ENCODE results near the gene GAB3.
A peak's percentile ranks its signal among the peaks of the same experiment; 100 is the strongest.

GAB3 gene, protein sequence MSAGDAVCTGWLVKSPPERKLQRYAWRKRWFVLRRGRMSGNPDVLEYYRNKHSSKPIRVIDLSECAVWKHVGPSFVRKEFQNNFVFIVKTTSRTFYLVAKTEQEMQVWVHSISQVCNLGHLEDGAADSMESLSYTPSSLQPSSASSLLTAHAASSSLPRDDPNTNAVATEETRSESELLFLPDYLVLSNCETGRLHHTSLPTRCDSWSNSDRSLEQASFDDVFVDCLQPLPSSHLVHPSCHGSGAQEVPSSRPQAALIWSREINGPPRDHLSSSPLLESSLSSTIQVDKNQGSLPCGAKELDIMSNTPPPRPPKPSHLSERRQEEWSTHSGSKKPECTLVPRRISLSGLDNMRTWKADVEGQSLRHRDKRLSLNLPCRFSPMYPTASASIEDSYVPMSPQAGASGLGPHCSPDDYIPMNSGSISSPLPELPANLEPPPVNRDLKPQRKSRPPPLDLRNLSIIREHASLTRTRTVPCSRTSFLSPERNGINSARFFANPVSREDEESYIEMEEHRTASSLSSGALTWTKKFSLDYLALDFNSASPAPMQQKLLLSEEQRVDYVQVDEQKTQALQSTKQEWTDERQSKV

DNA sequence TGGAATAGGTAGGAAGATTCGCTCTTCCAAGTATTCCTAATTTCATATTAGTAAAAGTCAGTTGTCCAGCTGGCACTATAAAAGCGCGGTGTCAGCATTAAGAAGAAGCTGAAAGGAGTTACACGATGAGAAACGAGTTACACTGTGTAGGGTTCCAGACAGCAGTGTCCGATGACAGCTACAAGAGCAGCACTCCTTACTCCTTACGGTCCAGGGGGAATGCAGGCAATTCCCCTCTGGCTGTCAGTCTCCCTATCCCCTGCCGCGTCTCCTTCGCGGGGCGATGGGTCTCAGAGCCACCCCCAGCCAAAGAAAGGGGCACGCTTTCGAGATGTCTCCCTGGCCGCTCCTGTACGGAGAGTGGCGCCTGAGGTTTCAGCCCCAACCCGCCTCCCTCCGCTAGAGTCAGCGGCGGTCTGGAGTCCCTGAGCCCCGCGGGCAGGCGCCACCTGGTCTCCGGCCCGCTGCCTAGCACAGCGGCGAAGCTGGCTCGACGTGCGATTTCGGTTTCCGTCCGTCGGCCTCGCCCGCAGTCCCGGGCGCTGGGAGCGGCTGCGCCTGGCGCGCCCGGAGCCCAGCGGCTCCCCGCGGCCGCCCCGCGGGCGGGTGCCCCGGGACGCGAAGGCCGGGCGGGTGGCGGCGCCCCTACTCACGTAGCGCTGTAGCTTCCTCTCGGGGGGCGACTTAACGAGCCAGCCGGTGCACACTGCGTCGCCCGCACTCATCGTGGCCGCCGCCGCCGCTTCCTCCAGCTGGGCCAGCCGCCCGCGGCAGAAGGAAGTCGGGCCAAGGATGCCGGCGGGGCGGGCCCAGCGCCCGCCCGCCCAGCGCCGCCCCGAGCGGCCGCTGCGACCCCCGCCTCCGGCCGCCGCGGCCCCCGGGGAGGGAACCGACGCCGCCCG lies at the start of gene GAB3:
GAB3 (minus strand) TSS at position 777 of the 902 bp plus-strand sequence; CDS start at position 725, 52 bp downstream.
- peak; percentile 37 for DNase-seq

DNA sequence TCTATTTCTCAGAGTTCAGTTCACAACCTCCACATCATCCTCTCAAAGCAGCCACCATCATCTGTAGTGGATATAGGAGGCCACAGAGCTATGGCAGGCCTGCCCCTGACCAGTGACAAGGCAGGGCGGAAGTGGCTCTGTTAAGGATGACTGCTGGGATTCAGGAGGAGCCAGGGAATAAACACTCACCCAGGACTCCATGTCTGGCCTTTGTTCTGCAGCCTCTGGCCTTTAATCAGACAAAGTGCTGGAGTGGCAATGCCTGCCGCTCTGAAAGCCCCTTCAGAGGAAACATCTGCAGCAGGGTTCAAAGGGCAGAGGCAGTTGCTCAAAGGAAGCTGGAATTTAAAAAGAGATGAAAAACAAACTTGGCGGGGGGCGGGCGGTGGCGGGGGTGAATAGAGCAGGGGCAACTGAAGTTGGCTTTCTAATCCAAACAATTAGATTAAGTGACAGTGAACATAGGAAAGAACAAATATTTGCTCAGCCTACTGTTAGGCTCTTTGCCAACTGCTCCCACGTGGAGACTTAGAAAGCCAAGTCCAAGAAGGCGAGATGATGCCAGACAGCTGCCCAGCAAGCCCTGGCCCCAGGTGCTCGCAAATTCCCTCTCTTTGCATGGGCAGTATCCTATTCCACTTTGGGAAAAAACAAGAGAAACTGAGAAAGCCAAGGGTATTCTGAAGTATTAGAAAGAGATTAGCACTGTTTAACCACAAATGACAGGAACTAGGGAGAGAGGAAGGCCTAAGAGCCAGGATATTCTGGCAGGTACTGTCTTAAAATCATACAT lies 48.9 kb upstream of the GAB3 start:
- no peak for DNase-seq

DNA sequence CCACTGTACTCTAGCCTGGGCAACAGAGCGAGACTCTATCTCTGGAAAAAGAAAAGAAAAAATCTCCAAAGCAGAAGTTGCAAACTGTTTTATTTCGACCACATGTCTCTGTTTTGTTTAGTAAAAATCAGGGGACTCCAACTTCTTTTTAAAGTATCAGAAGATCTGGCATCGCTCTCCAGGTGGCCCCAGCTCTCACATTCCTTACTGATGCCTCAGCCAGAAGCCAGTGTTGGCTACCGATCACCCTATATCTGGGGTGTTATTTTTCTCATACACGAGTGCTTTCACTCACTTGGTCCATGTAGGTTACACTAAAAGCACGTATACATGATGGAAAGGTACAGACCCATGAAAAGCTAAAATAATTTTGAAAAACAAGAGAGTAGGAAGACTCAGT lies 46.1 kb upstream of the GAB3 start:
- no peak for DNase-seq

DNA sequence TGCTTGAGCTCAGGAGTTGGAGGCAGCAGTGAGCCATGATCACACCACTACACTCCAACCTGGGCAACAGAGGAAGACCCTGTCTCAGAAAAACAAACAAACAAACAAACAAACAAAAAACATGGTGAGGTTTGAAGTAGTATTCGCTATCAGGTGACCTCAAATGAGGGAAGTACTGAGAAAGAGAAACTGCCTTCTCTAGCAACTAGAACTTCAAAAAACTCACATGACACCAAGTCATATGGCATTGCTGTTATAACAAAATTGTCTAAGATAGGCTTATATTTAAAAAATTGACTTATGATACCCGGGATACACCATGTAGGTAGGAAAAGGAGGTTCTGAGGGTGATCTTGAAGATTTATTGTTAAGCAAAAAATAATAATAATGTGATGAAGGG lies 44.1 kb upstream of the GAB3 start:
- no peak for DNase-seq

DNA sequence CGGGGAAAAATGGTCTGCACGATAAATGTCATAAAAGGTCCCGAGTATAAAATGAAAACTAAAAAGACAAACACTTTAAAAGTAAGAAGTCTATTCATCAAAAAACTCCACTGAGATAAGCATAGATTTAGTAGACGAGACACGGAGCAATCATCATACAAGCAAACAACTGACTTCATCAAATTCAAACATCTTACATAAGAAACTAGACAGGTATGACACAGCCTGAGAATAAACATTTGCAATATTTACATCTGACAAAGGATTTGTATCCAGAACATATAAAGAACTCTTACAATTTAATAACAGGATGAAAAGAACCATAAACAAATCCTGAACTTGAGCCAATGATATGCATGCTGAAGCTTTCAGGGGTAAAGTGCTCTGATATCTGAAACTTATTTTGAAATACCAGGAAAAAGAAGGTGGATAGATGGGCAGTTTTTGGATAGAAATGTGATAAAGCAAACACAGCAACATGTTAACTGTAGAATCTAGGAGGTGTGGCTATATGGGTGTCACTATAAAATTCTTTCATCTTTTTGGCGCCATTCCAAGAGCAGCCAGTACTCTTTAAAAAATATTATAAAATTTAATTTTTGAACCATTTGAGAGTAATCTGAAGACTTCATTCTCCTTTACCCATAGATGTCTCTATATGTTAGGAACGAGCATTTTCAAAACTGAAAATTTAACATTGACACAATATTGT lies 42.4 kb upstream of the GAB3 start:
- no peak for DNase-seq

DNA sequence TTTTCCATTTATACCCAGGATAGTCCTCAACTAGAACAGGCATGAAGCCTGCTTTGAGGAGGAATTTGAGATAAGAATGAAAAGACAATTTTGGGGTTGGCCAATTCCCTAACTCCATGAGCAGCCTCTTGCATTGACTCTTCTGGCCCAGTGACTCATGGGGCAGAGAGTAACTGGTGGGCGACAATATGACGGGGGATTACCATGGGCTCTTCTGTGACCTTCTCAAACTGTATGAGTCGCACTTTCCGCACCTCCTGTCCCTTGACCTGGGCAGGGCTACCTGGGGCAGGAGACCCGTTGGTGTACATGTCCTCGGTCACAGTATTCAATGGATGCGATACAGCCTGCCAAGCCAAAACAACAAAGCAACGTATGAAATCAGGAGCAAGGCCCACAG lies 41.1 kb upstream of the GAB3 start:
- no peak for DNase-seq

DNA sequence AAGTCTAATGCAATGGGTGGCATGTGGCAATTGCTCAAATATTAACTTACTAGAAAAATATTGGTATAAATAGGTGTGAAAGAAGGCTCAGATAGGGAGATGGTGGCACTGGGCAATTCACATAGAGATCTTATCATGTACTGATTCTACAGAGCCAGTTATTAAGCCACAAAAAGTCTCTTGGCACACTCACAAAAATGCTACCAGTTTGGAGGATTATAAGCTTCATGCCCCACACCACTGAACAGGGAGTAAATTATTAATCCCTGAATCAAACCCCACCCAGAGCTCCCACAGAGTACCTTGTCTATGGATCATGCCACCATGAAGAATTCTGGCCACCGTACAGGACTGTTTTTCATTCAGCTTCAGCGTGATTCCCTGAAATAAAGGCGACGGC lies 40.6 kb upstream of the GAB3 start:
- no peak for DNase-seq

DNA sequence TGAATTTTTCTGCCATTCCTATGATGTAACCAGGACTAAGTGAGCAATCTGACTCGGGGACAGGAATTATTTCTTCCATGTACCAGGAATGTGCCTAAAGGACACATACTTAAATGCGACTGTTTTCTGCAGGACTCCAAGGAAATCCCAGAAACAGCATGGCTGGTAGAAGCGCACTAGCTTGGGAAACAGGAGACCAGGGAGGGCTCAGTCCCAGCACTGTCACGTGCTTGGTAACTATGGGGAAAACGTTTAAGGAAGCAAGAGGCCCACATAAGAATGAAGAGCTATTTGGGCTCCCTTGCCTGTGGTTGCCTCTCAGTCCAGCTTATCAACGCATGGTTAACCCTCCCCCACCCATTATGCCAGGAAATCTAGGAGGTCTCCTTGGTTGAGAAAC lies 34.8 kb upstream of the GAB3 start:
- DNase-seq, result no peak

DNA sequence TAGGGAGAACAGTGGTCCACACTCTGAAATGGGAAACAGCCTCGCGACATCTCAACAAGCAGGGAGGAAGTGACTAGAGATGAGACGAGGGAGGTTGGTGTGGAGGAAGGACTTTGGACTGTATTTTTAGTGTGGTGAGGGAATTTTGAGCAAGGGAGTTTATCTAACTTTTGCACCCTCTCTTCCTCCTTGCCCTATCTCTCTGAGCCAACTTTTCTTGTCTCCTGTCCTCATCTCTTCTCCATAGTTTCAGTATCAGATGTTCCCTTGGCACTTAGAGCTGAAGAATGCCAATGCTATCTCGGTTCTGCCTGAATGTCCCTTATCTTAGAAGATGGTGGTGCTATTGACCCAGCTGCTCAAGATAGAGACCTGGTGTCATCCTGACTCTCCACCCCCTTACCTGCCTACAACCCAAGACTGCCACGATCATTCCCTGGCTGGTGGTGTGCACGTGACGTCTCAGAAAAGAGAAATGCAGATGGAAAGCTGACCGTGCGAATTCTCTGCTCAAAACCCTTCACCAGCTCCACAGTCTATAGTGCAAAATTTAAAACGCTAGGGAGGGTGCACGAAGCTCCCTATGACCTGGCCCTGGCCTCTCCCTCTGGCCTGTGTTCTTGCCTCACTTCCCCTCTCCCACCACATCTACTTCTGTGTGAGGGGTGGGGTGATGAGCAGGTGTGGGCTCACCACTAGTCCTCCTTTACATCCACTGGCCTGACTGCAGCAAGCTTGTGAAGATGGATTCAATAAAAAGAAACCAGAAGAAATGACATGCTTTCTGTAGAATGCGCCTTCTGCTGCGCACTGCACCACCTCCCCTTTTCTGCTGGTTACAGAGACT lies 33.5 kb upstream of the GAB3 start:
- no peak for DNase-seq

DNA sequence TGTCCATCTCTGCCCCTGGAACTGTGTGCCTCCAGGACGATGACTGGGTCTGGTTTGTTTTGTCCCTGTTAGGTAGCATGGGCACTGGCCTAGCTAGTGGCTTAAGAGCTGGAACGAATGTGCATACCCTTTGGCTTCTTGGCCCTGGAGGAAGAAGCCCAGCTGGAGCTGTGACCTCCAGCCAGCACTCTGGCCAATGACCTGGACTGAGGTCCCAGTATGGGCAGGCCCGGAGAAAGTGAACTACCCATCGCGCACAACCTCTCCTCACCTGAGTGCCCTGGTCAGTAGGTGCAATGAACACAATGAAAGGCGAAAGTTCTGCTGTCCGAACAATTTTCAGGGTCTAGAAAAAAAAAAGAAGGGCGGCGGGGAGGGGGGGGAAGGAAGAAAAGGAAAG lies 30.1 kb upstream of the GAB3 start:
- DNase-seq, result no peak

DNA sequence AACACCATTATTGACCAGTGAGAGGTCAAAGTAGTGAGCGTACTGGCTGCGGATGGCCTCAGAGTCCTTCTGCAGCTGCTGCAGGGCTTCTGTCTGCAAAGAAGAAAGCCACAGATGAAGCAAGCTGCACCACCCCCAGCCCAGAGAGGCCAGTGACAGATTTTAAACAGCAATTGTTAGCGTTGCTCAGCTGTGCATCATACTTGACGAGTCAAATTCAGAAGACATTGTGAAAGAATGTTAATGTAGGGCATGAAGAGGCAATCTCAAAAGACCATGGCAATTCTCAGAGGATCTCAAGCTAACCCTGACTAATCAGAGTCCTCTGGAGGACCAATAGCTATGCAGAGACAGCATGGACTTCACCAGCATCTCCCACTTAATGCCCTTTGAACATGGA lies 28.4 kb upstream of the GAB3 start:
- DNase-seq, result no peak

DNA sequence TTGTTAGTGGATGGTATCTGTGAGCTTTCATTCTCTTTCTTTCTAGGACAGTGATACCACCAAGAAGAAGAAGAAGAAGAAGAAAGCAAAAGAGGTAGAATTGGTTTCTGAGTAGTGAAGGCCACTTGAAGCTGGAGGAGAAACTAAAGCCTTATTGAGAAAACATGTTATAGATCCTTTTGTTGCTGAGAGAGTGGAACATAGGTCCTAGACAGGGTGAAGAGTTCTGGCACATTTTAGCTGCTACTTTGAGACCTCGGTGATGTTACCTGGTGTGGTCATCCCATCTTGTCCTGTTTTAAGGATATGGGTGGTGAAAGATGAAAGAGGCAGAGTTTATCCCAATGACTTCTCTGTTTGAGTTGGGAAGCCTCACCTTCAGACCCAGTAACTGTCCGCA lies 25.9 kb upstream of the GAB3 start:
- no peak for DNase-seq

DNA sequence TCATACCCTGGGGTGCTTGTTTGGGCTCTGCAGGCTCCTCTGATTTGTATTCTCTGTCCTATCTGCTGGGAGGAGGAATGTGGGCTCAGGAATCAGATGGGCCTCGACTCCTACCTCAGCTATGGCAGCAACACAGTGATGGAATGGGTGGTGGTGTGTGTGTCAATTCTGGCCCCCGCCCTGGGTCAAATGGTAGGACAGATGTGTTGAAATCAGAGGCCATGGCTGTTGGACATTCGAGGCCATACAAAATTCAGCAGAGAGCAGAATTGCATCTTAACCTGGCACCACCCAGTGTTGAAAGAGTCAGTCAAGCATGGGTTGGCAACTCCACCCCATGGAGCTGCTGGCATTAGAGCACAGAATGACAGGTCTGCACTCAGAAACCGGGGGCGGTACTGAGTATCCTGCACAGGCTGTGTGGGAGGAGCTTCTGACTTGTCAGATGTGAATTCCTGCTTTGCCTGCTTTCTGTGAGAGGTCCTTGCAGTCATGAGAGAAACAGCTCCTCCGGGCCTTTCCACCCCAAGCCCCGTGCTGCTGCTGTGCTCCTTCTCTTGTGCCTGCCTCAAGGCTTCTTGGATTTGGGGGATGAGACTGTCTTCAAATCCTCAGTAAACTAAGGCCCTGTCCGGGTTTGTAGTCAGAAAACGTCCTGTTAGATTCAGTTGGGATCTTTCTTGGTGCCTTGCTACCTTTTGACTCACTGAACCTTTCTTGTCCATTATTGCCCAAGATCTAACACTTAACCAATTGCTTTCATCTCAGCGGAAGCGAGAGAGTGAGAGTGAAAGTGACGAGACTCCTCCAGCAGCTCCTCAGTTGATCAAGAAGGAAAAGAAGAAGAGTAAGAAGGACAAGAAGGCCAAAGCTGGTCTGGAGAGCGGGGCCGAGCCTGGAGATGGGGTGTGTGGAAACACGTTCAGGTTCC lies 24.8 kb upstream of the GAB3 start:
- DNase-seq, result peak; percentile 36

DNA sequence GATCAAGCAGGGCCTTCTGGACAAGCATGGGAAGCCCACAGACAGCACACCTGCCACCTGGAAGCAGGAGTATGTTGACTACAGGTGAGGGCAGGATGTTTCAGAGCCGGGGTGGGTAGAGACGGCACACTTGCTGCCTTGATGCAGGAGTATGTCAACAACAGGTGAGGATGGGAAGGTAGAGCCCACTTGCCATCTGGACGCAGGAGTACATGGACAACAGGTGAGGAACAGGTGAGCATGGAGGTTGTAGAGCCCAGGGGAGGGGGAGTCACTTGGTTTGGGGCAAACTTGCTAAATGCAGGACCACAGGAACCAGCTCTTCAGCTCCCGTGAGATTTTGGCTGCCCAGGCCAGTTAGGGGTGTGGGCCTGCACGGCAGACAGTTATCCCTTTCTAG lies 23.7 kb upstream of the GAB3 start:
- DNase-seq, result no peak

DNA sequence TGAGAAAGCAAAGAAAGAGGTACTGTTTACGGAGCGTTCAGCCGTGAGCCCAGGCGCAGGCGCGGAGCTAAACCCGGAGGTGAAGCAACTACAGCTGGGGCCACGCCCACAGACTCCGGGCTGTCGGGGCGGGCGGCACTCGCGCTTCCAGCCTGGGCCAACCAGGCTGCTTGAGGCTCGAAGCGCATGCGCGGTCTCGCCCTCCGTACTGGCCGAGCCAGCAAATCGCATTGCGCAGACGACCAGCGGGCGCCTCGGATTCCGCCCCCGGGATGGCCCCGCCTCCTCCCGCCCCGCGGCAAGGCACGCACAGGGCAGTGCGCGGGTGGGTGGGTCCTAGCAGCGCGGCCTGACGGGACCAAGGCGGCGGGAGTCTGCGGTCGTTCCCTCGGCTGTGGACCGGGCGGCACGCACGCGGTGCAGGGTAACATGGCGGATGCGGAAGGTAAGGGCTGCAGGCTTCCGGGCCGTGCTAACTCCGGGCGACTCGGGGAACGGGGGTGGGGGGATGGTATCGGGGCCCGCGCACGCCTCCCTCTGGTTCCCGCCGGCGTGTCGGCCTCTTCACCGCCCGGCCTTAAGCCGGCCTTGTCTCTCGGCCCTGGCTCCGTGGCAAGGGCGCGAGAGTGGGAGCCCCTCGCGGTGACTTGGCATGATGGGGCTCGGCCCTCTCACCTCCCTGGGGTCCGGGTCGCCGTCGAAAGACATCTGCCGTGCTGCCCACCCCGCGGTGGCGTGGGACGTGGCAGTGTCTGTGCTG lies 11.8 kb upstream of the GAB3 start, which contains the start of gene DKC1:
DKC1 (plus strand) TSS at position 328 of the 760 bp plus-strand sequence; CDS start at position 430, 102 bp downstream.
- peak; percentile 95 for DNase-seq

DNA sequence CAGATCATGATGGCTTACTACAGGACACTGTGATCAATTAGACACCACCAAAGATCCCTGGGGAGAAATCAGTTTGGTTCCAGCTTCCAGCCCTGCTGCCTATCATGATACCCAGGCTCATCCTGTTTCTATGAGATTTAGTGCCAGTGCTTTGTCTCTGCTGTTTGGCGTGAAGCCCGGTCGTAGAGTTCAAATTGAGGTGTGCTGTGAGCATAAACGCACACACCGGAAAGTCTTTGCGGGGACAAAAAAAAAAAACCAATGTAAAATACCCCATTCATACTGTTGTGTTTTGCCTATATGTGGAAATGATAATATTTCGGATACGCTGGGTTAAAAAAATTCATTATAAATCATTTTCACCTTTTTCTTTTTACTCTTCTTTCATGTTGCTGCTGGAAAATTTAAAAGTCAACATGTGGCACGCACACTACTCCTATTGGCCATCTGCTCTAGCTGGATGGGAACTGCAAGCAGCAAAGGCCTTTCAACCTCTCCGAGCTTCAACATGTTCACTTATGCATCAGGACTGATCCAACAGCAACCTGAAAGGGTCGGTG lies 11.2 kb upstream of the GAB3 start:
- DNase-seq, result no peak

DNA sequence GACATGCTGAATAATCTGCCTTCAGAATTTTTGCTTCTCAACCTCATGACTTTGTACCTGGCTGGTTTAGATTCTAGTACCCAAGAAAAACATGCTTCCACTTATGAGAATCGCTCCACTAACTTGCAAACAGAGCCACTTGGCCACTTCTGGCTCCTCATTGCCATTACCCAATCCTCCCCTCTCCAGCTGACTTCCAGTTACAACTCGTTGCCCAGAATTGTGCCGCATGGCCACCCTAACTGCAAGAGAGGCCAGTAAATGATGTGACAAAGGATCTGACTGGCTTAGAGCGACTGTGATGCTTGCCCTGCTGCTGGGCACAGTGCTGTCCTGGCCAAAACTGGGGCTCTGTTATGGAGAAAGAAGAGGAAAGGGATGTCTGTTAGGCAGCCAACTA lies 7.8 kb upstream of the GAB3 start:
- DNase-seq, result no peak

DNA sequence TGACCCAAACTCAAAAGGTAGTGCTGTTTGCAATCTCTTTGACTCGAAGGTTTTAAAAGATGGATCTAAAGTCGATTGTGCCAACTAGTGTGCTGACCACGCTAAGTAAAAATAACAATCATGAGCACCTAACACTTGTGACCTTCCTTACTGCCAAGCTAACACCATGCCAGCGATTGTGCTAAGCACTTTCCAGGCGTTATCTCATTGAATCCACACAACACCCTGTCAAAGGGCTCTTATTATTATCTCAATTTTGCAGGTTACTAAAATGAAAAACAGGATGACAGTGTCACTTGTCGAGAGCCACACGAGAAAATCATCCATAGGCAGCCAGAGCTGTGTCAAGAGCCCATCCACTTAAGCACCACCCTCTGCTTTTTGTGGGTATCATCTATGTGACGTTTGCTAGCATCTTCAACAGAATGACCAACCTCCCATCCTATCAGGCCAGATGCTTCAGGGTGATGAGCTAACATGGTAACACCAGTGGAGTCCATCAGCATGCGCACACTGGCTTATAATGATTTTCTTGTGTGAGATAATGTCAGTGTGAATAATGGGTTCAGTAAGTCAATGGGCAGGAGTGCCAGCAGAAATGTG lies 893 bp upstream of the GAB3 start:
- DNase-seq, result no peak
